GM21367 (cell line): ENCODE data around the gene SMCO3.
"Not testable (repeated sequence)": the region's sequence is repeated elsewhere in the genome, so short reads cannot be mapped to it uniquely, and the experiment has no call there.

ENCODE experiments used
- ATAC-seq: cut with Tn5 transposase; IDR thresholded peaks from one replicate; pipeline ENCODE4 v1.9.1; 2021; ENCODE audit not compliant: unreplicated experiment

The SMCO3 gene

DNA sequence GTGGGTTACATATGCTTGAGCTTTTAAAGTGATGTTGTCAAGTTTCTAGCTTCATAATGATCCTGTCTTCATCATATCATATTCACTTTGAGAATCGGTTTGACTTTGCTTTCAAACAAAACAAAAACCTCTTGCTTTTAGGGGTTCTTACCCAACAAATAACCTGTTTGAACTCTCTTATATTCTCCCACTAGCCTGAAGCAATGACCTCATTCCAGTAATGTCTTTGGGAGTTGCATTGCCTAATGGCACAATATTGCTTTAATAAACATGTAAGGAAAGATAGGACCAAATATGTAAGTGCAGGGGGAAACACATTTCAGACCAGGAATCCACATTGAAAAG, 38.4 kb downstream of the SMCO3 start:
- no peak for ATAC-seq

DNA sequence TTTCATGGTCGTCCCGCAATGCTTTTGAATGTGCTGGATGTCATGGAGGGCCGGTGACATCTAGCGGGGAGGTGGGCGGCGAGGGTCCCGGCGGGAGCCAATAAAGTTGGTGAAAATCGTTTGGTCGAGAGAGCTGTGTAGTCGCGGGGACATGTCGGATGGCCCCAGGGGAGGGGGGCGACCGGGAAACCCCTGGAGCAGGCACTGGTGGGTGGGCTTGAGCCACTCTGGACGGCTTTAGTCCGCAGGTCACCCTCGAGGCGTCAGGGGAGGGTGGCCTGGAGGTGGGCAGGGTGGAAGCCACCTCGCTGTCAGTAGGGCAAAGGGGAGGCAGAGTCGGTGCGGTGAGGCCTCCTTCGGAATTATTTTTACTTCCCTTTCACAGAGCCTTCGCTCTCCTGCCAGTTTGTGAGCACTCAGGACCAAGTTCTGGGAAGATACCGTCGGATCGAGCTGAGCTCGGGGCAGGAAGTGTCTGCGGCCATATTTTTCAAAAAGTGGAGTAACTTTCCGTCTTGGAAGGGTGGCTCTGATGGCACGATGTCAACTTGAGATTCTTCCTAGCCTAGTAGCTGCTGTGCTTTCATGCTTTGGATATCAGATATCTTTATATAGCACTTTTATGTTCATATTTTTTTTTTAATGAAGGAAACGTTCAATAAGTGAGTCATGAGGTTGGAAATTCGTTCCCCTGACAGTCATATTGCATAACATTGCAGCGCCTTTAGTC, 38.9 kb downstream of the SMCO3 start:
- no peak for ATAC-seq

GRCh38 chr12:14774074-14774905, 39.7 kb downstream of the SMCO3 start:
- ATAC-seq = peak; percentile 53

DNA sequence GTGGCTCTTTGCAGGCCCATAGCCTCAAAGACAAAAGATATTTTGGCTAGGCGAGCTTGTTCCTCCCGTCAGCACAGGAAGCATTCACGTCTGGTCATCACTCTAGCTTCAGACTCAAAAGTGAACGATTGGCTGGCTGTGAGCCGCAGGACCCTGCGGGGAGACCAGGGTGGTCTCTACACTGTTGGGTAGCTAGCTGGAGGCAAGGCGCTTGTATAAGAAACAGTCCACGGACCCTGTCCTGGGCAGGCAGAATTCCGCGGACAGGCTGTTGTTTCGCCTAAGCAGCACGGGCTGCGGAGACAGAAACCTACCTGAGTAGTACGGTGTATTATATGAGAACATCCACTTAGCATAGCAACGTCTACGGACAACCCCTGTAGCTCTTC, 40.3 kb downstream of the SMCO3 start:
- ATAC-seq = peak; percentile 10

DNA sequence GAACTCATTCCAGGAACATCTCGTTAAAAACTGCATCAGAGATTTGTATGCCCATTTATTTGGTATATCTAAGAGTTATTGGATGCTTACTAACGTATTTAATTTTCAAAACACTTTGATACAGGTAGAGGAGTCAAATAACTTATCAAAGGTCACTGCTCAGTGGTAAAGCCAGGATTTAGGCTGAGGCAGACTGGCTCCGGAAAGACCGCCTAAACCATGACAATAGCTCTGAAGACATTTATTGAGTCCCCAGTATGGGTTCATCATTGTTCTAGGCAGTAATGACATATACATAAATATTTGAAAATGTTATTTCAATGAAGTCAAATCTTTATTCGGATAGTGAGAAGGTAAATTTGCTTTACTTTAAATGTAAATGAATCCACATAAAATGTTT, 41.0 kb downstream of the SMCO3 start:
- ATAC-seq = no peak

DNA sequence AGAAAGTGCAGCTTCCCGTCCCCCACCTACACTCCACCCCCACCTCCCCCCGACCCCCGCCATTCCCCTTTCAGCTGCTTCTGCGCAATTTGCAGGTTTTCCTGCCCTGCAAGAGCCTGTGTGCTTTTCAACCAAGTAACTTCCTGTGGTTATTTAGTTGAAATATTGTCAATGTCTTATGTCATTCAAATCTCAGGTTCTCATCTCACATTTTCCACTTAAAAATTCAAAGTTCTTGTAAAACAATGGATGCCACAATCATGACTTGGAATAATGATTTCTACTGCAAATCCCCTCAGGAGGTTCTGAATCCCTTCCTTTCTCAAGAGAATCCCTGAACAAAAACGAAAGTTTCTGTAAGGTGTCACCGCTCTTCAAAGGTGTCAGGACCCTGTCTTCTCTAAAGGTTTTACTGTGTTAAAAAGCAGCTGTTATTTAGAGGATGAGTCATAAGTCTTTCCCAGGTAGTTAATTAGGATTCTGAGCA, 42.3 kb downstream of the SMCO3 start:
- no peak for ATAC-seq

DNA sequence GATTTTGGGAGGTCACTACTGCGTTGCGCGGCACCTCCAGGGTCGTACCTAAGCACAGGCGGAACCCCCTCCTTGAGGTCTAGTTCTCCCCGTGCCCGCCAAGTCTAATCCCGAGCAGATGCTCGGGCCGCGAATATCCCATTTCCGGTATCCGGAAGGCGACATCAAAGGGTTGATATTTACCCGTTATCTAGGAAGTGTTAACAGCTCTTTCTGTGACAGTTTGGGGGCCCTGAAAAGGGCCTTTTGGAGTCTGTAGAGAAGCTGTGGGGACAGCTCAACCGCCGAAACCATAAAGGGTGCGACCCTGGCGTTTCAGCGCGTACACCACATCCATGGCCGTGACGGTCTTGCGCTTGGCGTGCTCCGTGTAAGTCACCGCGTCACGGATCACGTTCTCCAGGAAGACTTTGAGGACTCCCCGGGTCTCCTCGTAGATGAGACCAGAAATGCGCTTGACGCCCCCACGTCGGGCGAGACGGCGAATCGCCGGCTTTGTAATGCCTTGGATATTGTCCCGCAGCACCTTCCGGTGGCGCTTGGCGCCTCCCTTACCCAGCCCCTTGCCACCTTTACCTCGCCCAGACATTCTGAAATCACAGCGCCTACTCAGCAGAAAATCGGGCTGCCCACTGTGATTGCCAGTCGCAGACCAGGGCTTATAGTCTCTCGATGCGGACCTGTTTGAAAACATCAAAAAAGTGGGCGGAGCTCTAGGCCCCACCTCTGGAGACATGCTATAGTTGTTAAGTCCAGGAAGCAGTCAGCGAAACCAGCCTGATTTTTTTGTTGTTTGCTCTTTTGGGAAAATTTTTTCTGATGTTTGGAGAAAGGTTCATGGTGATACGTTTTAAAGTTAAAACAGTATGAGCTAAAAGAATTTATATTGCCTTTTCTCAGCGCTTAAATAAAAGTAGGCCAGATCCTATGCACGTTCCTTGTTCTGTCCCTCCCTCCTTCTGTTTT, 43.2 kb downstream of the SMCO3 start:
- peak; percentile 13 for ATAC-seq

DNA sequence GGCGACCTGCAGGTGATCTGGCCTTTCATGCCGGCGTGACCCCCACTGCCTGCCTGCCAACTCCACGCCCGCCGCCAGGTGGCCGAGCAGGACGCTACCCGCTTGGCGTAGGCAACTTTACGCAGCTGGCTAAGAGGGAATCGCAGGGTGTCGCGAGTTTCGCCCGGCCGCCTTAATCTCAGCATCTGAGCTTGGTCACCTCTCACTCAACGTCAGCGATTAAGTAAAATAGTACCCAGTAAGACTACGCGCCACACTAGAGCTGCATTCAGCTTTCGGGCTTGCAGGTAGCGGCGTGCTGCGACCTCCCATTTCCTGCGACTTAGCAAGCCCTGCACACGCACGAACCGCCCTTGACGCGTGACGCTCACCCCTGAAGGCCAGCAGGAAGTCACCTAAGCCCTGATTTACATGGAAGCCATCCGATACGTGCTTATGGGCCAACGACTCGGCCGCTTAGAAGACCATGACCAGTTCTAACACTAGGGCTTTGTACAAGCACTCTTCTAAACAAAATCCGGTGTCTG, 44.0 kb downstream of the SMCO3 start:
- peak; percentile 41 for ATAC-seq

- peak; percentile 2 for ATAC-seq
Measured at GRCh38 chr12:14769466-14769968, 44.5 kb downstream of the SMCO3 start.

GRCh38 chr12:14768823-14769405, 45.1 kb downstream of the SMCO3 start:
- no peak for ATAC-seq

DNA sequence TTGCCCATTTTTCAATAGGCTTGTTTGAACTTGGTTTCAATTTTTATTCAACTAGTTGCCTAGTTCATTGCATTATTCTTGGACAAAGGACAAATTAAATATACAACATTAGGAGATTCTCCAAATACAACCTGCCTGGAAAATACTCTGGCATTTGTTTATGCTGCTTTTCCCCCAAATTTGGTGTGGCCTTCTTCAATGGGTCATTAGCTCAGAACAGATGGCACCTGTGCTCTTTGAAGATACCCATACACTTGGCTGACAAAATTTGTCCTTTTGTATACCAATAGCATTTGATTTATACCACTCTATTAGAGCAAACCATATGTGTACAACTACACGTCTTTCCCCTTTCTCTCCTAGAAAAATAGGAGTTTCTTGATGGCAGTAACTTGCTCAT, 46.4 kb downstream of the SMCO3 start:
- no peak for ATAC-seq

DNA sequence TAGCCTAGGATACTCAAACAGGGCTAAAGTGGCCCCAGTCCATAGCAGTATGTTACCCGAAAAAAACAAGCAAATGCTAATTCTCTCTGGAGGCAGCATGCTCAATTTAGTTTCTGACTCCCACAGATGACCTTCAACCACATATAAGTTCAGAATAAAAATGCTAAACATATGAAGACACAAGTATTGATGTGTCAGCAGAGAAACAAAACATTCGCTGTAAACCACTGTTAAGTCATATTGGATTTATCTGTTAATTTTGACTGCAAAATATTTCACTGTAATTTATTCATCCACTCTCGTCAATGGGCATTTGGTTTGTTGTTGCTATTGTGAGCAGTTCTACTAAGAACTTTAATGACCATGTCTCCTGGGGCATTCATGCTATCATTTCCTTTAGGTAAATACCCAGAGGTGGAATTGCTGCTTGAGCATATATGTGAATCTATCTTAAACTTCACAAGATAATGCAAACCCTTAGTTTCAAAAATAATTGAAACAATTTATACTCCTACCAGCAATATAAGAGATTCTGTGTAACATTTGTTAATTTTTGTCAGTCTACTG, 47.2 kb downstream of the SMCO3 start:
- ATAC-seq = no peak

DNA sequence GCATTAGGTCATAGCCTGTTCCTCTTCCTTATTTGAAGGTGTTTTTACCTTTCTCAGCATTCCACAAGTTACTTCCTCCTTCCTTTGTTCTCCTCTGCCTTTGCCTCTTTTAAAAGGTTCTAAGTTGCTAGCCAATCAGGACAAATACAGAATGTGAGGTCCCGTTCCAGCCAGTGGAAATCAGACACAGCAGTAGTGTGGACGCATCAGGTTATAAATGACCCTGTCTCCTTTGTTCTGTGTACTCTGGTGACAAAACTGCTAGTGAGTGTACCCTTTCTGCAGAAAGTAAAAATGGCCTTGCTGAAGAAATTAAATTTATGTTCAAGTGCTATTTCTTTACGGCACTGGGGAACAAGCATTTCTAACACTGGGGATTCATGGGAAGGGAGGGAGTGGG, 48.0 kb downstream of the SMCO3 start:
- ATAC-seq = not testable (repeated sequence)

DNA sequence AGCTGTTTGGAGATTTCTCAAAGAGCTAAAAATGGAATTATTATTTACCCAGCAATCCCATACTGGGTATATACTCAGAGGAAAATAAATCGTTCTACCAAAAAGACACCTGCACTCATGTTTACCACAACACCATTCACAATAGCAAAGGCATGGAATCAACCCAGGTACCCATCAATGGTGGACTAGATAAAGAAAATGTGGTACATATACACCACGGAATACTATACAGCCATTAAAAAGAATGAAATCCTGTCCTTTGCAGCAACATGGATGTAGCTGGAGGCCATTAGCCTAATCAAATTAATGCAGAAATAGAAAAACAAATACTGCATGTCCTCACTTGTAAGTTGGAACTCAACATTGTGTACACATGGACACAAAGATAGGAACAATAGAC, 48.6 kb downstream of the SMCO3 start:
- ATAC-seq = no peak

- ATAC-seq = not testable (repeated sequence)
Measured at GRCh38 chr12:14759711-14760280, 54.2 kb downstream of the SMCO3 start.

GRCh38 chr12:14756334-14757143, 57.4 kb downstream of the SMCO3 start:
- no peak for ATAC-seq
